K562 (cell line): Measurements from ENCODE around the gene PRSS50. TPM values are rescaled to one million over a fixed set of nuclear protein-coding genes. Genes with fewer than 3 reads are reported as not detected.
A peak's percentile ranks its signal among the peaks of the same experiment; 100 is the strongest.

Experiments used
- ARID2 ChIP-seq: fragments of 450-650 bp; IDR thresholded peaks from 2 replicates; pipeline ENCODE4 v1.6.1; 2017; ENCODE audit warnings: antibody characterized with exemption, mild to moderate bottlenecking
- FOXK2 ChIP-seq, 2 experiments: fragments of 450-650 bp; IDR thresholded peaks in 1 of 2; conservative IDR thresholded peaks in 1 of 2; 2 replicates each; pipeline ENCODE4 v1.6.1; 2016; ENCODE audit warnings: low read depth in 2 of 2, mild to moderate bottlenecking in 1 of 2
- GABPB1 ChIP-seq: sonication (generic); formaldehyde crosslinking; IDR thresholded peaks from 2 replicates; pipeline ENCODE4 v1.8.0; 2022; ENCODE audit warnings: mild to moderate bottlenecking, missing genetic modification reagents
- LCOR ChIP-seq: sonication (generic); formaldehyde crosslinking; IDR thresholded peaks from 2 replicates; pipeline ENCODE4 v1.8.0; 2022; ENCODE audit warnings: mild to moderate bottlenecking, missing genetic modification reagents
- MAZ ChIP-seq, 2 experiments: fragments of 450-650 bp in 1 of 2; sonication (generic) in 1 of 2; formaldehyde crosslinking; IDR thresholded peaks in 1 of 2; conservative IDR thresholded peaks in 1 of 2; 2 replicates each; pipeline versions ENCODE4 v1.4.0 to v1.5.0; 2020; ENCODE audit warnings: mild to moderate bottlenecking in 1 of 2, missing genetic modification reagents in 1 of 2
- MIER1 ChIP-seq: fragments of 450-650 bp; IDR thresholded peaks from 2 replicates; pipeline ENCODE4 v1.6.1; 2016; ENCODE audit warnings: antibody characterized with exemption, mild to moderate bottlenecking, low read depth
- RAD21 ChIP-seq, 2 experiments: fragments of 250-450 bp in 1 of 2; fragments of 450-650 bp in 1 of 2; sonication (Bioruptor Pico) in 1 of 2; formaldehyde crosslinking in 1 of 2; IDR thresholded peaks in 1 of 2; conservative IDR thresholded peaks in 1 of 2; 2 replicates each; pipeline versions ENCODE4 v1.4.0 to v1.8.0; 2020 to 2022; ENCODE audit warnings: mild to moderate bottlenecking in 2 of 2, moderate library complexity in 1 of 2
- RB1 ChIP-seq: fragments of 450-650 bp; IDR thresholded peaks from 2 replicates; pipeline ENCODE4 v1.6.1; 2017; ENCODE audit warnings: low read depth, mild to moderate bottlenecking
- RFX5 ChIP-seq: IDR thresholded peaks from 2 replicates; pipeline ENCODE4 v1.6.1; 2011; ENCODE audit warnings: low read depth, mild to moderate bottlenecking, improper control_type of control experiment, low read length
- SIN3A ChIP-seq, 2 experiments: fragments of 150-350 bp in 1 of 2; IDR thresholded peaks; 2 replicates each; pipeline ENCODE4 v1.6.1; 2011 to 2016; ENCODE audit warnings: borderline replicate concordance in 2 of 2, low read depth in 2 of 2, low read length in 2 of 2, mild to moderate bottlenecking in 2 of 2, moderate library complexity in 2 of 2; ENCODE audit not compliant: control insufficient read depth in 1 of 2
- SNIP1 ChIP-seq: fragments of 450-650 bp; IDR thresholded peaks from 2 replicates; pipeline ENCODE4 v1.7.1; 2017; ENCODE audit warnings: low read depth, mild to moderate bottlenecking
- XRCC4 ChIP-seq: IDR thresholded peaks from one replicate; pipeline ENCODE4 v1.6.1; 2011; ENCODE audit not compliant: insufficient read depth, insufficient read length; ENCODE audit errors: extremely low read depth
- ZNF12 ChIP-seq: sonication (generic); formaldehyde crosslinking; IDR thresholded peaks from 2 replicates; pipeline ENCODE4 v1.4.0; 2020; ENCODE audit warnings: mild to moderate bottlenecking, missing genetic modification reagents
- ZNF41 ChIP-seq: fragments of 250-450 bp; sonication (Bioruptor Pico); conservative IDR thresholded peaks from 2 replicates; pipeline ENCODE4 v1.4.0; 2020; ENCODE audit warnings: mild to moderate bottlenecking
- polyA plus RNA-seq, 8 experiments: library from polyadenylated mRNA; depleted of rRNA in 4 of 8; stranded (reverse) in 5 of 8; unstranded in 3 of 8; fragments of >200 nt; fragmentation: Nextera tagmentation in 2 of 8; fragmentation: Illumina TruSeq in 1 of 8; extraction: Ambion mirVana in 2 of 8; extraction: Trizol in 1 of 8; gene quantifications; 2 replicates each; pipeline versions ENCODE4 v1.2.1 to v1.2.3, GENCODE V29; 2011 to 2014; ENCODE audit warnings: inconsistent platforms in 1 of 8, missing spikeins in 1 of 8
- total RNA-seq, 7 experiments: library from RNA; depleted of rRNA in 6 of 7; stranded (reverse); fragments of >200 nt in 6 of 7; fragmentation: Illumina TruSeq in 2 of 7; extraction: Trizol in 2 of 7; gene quantifications; 2 replicates each; pipeline versions ENCODE4 v1.2.1 to v1.2.3, GENCODE V29; 2011 to 2021; ENCODE audit warnings: low replicate concordance in 1 of 7
- TF ChIP-seq, protein P1 (sequence below): conservative IDR thresholded peaks from 2 replicates; pipeline ENCODE4 v1.6.1; 2011; ENCODE audit warnings: low read depth, mild to moderate bottlenecking, low read length; ENCODE audit not compliant: control insufficient read depth
- TF ChIP-seq, protein P2 (sequence below): fragments of 450-650 bp; formaldehyde crosslinking; IDR thresholded peaks from 2 replicates; pipeline ENCODE4 v1.4.0; 2022; ENCODE audit warnings: mild to moderate bottlenecking, moderate library complexity
- TF ChIP-seq, protein P3 (sequence below): fragments of 250-450 bp; sonication (Bioruptor Pico); IDR thresholded peaks from 2 replicates; pipeline ENCODE4 v1.9.0; 2021; ENCODE audit warnings: mild to moderate bottlenecking, inconsistent platforms
- TF ChIP-seq, protein P4 (sequence below): fragments of 450-650 bp; formaldehyde crosslinking; IDR thresholded peaks from 2 replicates; pipeline ENCODE4 v1.4.0; 2022; ENCODE audit warnings: missing genetic modification characterization
- TF ChIP-seq, protein P5 (sequence below): fragments of 450-650 bp; formaldehyde crosslinking; IDR thresholded peaks from 2 replicates; pipeline ENCODE4 v1.4.0; 2020; ENCODE audit warnings: mild to moderate bottlenecking, moderate library complexity

The PRSS50 gene
- total and polyA plus RNA-seq, 9 of the 15 experiments (the other 6 are each of a cell fraction or from before 2014, with no cell fraction given) = 0.01 TPM; not detected in 8

DNA sequence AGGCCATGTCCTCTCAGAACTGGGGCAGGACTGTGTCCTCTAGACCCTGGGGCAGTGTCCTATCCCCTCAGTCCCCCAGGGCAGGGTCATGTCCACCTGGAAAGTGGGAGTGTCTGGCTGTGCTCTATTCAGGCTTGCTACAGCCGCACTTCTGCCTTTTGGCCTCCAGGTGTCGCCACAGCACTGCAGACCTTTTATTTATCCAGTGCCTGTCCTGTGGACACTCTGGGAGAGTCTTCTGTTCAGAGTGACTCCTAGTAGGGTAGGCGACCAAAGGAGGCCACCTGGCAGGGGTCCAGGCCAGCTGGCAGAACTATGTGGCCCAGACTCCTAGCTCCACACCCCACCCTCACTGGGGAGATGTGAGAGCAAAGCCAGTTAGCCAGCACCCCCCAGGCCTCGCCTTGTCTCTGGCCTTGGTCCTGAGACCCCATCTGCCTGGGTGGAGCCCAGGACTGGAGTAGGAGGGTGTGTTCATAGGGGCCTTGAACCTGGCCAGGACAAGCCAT, 12.6 kb downstream of the PRSS50 start (continued):
- TF ChIP-seq LCOR (CRISPR knock-in tag) (peak; percentile 39; the same call in 1 of the 2 replicates), GABPB1 (CRISPR knock-in tag) (peak; percentile 50; the same call in 1 of the 2 replicates), ARID2 (peak; percentile 70), SNIP1 (no peak), MAZ (CRISPR knock-in tag; conservative IDR thresholded peaks at IDR 0.05 in 1 of 2, IDR thresholded peaks at IDR 0.05 in 1 of 2) (peak; percentile 35 to 63; a peak in 3 of 4 replicates), RFX5 (no peak), RB1 (0 out of 2 replicates have a peak, but pooled peaks have one; percentile 61), ZNF41 (no peak), FOXK2 (conservative IDR thresholded peaks at IDR 0.05 in 1 of 2, IDR thresholded peaks at IDR 0.05 in 1 of 2; ENCODE audit: low read depth in 2 of 2) (0 out of 4 replicates have a peak, but pooled peaks of 1 of the 2 experiments have one; percentile 13), MIER1 (peak; percentile 91), RAD21 (CRISPR knock-in tag; conservative IDR thresholded peaks at IDR 0.05 in 1 of 2, IDR thresholded peaks at IDR 0.05 in 1 of 2) (peak; percentile 94 to 97), ZNF12 (CRISPR knock-in tag) (0 out of 2 replicates have a peak, but pooled peaks have one; percentile 45), SIN3A (IDR thresholded peaks at IDR 0.05; ENCODE audit: borderline replicate concordance in 2 of 2, control insufficient read depth in 1 of 2, low read depth in 2 of 2, low read length in 2 of 2) (0 out of 4 replicates have a peak, but pooled peaks of 1 of the 2 experiments have one; percentile 38), XRCC4 (no peak)
- TF ChIP-seq, protein P1, sequence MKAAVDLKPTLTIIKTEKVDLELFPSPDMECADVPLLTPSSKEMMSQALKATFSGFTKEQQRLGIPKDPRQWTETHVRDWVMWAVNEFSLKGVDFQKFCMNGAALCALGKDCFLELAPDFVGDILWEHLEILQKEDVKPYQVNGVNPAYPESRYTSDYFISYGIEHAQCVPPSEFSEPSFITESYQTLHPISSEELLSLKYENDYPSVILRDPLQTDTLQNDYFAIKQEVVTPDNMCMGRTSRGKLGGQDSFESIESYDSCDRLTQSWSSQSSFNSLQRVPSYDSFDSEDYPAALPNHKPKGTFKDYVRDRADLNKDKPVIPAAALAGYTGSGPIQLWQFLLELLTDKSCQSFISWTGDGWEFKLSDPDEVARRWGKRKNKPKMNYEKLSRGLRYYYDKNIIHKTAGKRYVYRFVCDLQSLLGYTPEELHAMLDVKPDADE = no peak
- TF ChIP-seq, protein P2, sequence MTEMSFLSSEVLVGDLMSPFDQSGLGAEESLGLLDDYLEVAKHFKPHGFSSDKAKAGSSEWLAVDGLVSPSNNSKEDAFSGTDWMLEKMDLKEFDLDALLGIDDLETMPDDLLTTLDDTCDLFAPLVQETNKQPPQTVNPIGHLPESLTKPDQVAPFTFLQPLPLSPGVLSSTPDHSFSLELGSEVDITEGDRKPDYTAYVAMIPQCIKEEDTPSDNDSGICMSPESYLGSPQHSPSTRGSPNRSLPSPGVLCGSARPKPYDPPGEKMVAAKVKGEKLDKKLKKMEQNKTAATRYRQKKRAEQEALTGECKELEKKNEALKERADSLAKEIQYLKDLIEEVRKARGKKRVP (CRISPR knock-in tag) = 0 out of 2 replicates have a peak, but pooled peaks have one; percentile 20
- TF ChIP-seq, protein P3, sequence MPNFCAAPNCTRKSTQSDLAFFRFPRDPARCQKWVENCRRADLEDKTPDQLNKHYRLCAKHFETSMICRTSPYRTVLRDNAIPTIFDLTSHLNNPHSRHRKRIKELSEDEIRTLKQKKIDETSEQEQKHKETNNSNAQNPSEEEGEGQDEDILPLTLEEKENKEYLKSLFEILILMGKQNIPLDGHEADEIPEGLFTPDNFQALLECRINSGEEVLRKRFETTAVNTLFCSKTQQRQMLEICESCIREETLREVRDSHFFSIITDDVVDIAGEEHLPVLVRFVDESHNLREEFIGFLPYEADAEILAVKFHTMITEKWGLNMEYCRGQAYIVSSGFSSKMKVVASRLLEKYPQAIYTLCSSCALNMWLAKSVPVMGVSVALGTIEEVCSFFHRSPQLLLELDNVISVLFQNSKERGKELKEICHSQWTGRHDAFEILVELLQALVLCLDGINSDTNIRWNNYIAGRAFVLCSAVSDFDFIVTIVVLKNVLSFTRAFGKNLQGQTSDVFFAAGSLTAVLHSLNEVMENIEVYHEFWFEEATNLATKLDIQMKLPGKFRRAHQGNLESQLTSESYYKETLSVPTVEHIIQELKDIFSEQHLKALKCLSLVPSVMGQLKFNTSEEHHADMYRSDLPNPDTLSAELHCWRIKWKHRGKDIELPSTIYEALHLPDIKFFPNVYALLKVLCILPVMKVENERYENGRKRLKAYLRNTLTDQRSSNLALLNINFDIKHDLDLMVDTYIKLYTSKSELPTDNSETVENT = no peak
- TF ChIP-seq, protein P4, sequence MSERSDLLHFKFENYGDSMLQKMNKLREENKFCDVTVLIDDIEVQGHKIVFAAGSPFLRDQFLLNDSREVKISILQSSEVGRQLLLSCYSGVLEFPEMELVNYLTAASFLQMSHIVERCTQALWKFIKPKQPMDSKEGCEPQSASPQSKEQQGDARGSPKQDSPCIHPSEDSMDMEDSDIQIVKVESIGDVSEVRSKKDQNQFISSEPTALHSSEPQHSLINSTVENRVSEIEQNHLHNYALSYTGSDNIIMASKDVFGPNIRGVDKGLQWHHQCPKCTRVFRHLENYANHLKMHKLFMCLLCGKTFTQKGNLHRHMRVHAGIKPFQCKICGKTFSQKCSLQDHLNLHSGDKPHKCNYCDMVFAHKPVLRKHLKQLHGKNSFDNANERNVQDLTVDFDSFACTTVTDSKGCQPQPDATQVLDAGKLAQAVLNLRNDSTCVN = 0 out of 2 replicates have a peak, but pooled peaks have one; percentile 6
- TF ChIP-seq, protein P5, sequence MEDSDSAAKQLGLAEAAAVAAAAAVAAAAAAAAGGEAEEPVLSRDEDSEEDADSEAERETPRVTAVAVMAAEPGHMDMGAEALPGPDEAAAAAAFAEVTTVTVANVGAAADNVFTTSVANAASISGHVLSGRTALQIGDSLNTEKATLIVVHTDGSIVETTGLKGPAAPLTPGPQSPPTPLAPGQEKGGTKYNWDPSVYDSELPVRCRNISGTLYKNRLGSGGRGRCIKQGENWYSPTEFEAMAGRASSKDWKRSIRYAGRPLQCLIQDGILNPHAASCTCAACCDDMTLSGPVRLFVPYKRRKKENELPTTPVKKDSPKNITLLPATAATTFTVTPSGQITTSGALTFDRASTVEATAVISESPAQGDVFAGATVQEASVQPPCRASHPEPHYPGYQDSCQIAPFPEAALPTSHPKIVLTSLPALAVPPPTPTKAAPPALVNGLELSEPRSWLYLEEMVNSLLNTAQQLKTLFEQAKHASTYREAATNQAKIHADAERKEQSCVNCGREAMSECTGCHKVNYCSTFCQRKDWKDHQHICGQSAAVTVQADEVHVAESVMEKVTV (CRISPR knock-in tag) = peak; percentile 94
